Fibroblast of skin of right quadriceps (primary cell): ENCODE measurements around the gene TMEM81.

Experiments
- DNase-seq: peaks from one replicate; pipeline ENCODE4 v3.0.0-alpha.2; 2013

Gene TMEM81

DNA sequence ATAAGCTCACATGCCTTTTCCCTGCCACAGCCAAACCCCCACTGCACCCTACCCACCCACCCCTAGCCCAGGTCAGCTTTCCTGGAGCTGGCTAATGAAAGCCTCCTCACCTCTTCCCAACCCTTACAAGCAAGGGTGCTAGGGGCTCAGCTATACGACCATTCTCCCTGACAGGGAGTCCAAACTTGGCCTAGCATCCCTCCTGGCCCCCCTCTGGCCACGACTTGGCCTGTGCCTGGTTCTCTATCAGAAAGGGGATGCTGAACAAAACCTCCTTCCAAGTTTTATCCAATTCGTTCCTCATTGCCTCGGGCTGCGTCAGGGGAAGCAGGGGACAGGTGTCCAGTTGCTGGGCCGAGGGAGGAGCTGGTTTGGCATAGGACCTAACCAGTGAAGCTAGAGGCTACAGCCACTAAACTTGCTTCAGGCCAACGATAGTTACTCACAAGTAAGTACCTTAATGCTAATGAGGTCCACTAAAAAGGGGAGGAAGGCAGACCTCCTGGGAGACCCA lies 8.6 kb downstream of the TMEM81 start:
- DNase-seq = no peak

GRCh38 chr1:205074513-205074912 lies 9.7 kb downstream of the TMEM81 start:
- DNase-seq = no peak

DNA sequence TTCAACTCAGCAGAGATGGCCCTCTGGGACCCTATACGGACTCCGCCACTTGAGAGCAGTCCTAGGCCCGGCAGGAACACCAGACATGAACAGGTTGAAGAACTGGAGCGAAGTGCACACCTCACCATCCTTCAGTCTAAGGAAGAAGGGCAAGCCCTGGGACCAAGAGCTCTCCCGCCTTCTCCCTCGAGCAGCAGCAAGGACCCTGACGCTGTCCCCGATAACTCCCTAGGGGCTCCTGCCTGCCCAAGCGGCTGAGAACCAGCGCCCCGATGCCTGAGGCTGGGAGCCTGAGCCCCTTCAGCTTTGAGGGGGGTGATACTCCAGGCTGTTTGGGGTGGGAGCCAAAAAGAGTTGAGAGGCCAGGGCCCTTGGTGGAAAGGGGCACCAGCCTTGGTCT lies 10.2 kb downstream of the TMEM81 start:
- no peak for DNase-seq

DNA sequence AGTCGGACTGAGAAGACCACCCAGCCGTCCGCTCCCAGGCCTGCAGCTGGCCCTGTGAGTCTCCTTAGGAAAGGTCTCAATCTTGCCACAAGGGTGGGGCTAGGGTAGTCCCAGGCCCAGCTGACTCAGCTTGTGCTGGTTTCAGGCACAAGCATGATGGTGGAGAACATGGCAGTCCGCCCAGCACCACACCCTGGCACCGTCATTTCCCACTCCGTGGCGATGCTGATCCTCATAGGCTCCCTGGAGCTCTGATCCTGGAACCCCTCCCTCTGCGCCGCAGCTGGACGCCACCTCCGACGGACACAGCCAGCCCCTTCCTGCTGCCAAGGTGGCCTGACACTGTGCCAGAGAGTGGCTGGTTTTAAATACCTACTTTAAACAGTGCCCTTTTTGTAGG lies 10.7 kb downstream of the TMEM81 start:
- no peak for DNase-seq

- DNase-seq = no peak
These were observed 11.4 kb downstream of the TMEM81 start for GRCh38 chr1:205072881-205073280.

- no peak for DNase-seq
These were observed 12.0 kb downstream of the TMEM81 start for GRCh38 chr1:205072286-205072685.

GRCh38 chr1:205071801-205072200 lies 12.5 kb downstream of the TMEM81 start:
- DNase-seq = no peak

DNA sequence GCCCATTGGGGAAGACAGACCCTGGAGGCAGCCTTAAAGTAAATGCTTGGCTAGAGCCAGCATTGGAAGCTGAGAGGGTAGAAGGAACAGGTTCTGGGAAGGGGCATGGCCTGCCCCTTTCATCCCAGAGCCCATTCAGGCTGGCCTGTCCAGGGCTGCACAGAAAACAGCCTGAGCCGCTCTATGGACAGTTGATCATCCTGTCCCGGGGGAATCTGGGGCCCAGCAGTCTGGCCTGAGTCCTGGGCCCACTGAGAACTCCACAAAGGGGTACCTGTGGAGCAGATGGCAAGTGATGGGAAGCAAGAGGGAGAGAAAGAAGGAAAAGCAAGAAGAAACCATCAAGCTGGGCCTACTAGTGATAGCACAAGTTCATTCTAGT lies 13.2 kb downstream of the TMEM81 start:
- DNase-seq = no peak

GRCh38 chr1:205069371-205070125 lies 14.7 kb downstream of the TMEM81 start:
- DNase-seq = no peak

DNA sequence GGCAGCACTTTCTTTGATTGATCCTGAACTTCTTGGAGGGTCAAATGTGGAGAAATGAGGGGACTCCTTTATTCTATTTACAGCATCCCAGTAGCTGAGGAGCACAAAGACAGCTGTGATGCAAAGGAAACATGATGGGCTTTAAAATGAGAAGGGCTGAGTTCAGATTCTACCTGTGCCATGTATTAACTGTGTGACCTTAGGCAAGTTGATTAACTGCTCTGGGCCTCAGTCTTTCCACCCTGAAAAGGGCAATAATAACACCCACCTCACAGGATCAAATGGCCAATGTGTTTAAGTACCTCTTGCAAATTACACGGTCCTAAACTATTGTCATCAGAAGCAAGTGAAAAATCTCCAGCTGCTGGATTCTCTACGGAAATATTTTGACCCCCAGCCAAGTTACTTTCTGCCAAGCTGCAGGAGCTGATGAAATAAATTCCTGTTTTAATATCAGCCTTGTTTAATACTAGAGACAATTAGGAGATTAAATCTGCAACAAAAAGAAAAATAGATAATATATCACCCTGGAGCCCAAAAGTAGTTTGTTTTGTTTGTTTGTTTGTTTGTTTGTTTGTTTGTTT lies 15.7 kb downstream of the TMEM81 start:
- DNase-seq = peak; percentile 40

- no peak for DNase-seq
These were observed 16.3 kb downstream of the TMEM81 start for GRCh38 chr1:205068001-205068400.

DNA sequence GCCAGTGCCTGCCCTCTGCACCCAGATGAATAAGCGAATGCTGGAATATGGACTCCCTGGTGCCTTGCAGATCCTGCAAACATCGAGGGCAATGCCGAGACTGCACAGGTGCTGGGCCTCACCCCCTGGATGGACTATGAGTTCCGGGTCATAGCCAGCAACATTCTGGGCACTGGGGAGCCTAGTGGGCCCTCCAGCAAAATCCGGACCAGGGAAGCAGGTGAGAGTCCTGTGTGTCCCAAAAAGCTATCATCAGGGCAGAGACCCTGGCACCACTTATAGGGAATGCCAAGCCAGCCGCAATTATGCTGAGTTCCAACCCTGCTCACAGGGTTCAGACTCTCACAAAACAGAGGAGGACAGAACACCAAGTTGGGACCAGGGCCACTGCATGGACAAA lies 17.2 kb downstream of the TMEM81 start:
- no peak for DNase-seq

- DNase-seq = no peak
These were observed 18.0 kb downstream of the TMEM81 start for GRCh38 chr1:205066141-205066818.

GRCh38 chr1:205065666-205066065 lies 18.6 kb downstream of the TMEM81 start:
- no peak for DNase-seq

DNA sequence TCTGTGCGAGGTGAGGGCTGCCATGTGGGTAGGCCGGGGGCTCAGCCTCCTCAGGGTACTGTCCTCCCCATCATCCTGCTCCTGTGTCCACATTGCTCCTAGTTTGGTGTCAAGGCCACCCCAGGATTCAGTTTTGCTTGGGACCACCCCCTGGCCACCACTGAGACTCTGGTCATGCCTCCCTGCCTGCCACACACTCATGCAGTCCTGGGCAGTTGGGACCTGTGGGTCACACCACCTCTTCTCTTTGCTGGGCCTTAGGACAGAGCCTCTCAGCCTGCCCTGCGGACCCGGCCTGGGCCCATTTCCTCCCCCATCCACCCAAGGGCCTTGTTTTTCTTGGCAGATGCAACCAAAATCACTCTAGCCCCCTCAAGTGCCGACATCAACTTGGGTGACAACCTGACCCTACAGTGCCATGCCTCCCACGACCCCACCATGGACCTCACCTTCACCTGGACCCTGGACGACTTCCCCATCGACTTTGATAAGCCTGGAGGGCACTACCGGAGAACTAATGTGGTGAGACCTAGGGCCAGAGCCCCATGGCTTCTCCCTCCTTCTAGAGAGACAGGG lies 19.4 kb downstream of the TMEM81 start:
- DNase-seq = no peak

GRCh38 chr1:205064301-205064700 lies 20.0 kb downstream of the TMEM81 start:
- DNase-seq = no peak

DNA sequence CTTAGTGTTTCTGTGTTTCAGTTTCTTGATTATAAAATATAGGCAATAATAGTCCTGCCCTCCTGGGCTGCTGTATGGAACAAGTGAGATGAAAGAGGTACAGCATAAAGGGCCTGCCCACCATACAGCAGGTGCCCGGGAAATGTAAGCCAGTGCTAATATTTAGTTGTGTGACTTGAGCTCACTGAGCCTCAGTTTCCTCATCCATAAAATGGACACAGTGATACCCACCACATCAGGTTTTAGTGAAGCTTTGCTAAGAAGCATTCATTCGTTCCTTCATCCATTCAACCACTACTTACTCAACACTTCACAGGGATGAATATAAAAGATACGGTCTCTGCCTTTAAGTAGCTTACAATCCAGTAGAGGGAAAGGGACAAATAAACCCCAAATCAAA lies 21.4 kb downstream of the TMEM81 start:
- no peak for DNase-seq

- DNase-seq = no peak
These were observed 21.9 kb downstream of the TMEM81 start for GRCh38 chr1:205062319-205062718.

DNA sequence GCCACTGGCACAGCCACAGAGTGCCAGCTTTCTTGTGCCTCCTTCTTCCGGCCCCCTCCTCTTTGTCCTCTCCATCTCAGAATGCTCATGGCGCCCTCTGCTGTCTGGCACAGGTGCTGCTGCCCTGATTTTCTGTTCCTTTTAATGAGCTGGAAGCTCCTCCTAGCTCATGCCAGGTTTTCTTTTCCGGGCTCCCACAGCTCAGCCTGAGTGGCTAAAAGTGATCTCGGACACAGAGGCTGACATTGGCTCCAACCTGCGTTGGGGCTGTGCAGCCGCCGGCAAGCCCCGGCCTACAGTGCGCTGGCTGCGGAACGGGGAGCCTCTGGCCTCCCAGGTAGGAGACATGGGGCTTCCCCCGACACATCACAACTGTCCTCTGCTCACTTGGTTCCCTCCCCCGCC lies 22.6 kb downstream of the TMEM81 start:
- DNase-seq = peak; percentile 64

- DNase-seq = no peak
These were observed 23.0 kb downstream of the TMEM81 start for GRCh38 chr1:205061227-205061626.

GRCh38 chr1:205060746-205061145 lies 23.5 kb downstream of the TMEM81 start:
- no peak for DNase-seq

DNA sequence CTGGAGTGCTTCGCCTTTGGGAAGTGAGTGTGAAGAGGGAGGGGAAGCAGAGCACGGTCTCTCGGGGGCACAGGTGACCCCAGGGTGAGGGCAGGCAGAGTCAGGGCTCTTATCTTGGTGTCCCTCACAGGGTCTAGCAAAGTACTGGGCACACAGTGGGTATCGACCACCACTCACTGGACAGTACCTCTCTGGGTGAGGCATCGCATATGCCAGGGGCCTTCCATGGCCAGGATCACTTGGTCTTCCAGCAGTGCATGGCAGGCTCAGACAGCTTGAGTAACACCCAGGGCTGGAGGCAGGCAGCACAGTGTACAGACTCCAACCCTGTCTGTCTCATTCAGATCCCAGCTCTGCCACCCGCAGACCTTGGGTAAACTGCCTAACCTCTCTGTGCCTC lies 24.6 kb downstream of the TMEM81 start:
- no peak for DNase-seq

- DNase-seq = no peak
These were observed 25.4 kb downstream of the TMEM81 start for GRCh38 chr1:205058853-205059252.
